ENCODE results near the gene ZNF121.

The ZNF121 gene

DNA sequence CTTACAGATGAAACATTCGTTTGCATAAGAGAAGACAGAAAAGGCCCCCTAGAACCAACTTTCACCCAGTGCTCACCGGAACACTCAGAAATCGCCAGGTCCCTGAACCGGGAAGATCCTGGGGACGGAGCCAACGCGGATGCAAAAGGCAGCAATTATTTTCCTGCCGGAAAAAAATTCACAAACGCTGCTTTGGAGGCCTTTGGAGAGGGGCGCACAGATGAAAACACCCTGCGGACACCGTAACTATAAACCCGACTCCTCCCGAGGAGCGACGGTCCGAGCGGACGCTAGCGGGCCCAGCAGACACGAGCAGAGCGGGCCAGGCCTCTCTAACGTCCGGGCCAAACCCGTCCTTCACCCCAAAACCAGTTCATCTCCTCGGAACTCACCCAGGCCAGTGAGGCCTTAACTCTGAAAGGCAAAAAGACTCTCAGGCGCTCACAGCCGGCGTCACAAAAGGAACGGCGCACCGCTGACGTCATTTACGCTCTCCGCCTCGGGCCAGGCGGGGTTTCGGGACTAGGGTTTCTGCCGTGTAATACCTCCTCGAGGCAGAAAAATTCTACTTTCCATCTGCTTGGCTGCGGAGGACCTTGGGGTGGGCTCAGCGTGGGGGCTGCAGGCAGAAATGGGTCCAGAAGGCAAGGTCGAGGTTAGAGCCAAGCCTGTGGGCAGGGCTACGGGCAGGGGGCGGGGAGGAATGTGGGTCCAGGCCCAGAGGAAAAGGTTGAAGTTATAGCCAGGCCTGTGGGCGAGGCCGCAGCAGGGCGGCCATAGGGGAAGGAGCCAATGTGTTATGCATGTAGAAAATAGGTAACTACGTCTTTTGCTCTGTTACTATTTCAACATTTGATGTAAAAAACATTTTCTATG lies 45.9 kb downstream of the ZNF121 start, which contains the start of gene ZNF426:
ZNF426 (minus strand) TSS at position 463 of the 876 bp plus-strand sequence. CDS start 2,413 bp downstream, outside the sequence.
- peak; percentile 50 for DNase-seq

DNA sequence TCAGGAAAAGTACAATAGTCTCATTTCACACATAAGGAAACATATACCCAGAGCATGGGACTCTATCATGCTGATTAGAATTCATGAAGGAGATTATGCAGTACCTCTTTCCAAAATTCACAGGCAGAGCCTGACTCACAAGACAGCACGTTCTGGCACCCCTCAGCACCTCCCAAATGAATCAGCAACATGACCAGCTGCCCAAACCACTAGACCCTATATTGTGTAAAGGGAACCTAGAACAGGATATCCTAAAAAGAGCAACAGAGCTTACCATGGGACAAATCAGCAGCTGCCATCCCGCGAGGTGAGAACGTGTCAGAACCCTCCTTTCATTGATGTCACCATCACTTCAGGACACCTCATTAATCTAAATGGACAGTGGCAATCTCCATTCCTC lies 48.4 kb downstream of the ZNF121 start:
- DNase-seq = no peak

DNA sequence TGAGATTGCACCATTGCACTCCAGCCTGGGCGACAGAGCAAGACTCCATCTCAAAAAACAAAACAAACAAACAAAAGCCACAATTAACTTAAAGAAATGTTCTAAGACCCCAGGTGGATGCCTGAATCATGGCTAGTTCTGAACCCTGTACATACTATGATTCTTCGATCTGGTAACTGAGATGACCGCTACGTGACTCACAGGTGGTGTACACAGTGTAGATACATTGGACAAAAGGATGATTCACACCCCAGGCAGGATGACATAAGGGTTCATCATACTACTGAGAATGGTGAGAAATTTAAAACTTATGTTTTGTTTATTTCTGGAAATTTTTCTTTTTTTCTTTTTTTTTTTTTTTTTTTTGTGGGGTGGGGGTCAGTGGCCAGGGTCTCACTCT lies 52.4 kb downstream of the ZNF121 start:
- DNase-seq = no peak

DNA sequence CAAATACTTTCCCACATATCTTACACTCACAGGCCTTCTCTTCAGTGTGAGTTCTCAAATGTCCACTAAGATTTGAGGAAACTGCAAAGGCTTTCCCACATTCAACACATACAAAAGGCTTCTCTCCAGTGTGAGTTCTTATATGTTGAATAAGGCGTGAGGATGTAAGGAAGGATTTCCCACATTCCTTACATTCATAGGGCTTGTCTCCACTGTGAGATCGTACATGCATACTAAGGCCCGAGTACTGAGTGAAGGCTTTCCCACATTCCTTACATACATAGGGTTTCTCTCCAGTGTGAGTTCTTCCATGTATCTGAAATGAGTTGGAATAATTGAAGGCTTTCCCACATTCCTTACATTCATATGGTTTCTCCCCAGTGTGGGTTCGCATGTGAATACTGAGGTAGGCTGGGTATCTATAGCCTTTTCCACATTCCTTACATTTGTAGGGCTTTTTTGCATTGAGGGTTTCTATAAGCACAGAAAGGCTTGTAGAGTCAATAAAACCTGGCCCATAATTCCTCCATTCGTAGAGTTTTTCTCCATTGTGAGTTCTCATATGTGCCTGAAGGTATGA lies 55.5 kb downstream of the ZNF121 start:
- no peak for DNase-seq

DNA sequence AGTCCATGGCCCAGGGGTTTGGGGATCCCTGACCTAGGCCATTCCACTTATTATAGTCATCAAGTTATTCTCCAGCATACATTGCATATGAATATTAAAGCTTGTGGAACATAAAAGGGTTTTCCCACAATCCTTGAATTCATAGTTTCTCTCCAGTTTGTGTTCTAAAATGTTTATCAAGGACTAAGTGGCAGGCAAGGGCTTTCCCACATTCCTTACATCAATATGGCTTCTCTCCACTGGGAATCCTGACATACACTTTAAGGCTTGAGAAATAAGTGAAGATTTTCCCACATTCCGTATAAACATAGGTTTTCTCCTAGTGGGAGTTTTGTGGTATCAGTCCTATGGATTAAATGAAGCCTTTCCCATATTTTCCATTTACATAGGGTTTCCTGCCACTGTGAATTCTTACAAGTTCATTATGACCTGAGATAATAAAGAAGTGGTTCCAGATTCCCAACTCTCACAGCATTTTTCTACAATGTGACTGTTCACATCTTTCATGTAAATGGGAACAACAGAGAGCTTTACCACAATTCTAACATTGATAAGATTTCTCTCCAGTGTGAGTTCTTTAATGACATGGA lies 60.3 kb downstream of the ZNF121 start:
- DNase-seq = no peak
